WERI-Rb-1 (cell line): ENCODE results near the gene DIAPH3.

Experiments
- DNase-seq: peaks from one replicate; pipeline ENCODE4 v3.0.0-alpha.2; 2020
- H3K27ac ChIP-seq: fragments of 250-450 bp; sonication (Bioruptor Pico); 2 replicates; pipeline ENCODE4 v1.5.1; 2020; ENCODE audit warnings: mild to moderate bottlenecking, moderate library complexity
- H3K27me3 ChIP-seq: fragments of 250-450 bp; sonication (Bioruptor Pico); 2 replicates; pipeline ENCODE4 v1.5.1; 2021; ENCODE audit warnings: mild to moderate bottlenecking, low read depth, moderate library complexity; ENCODE audit not compliant: insufficient read depth, severe bottlenecking
- H3K36me3 ChIP-seq: fragments of 250-450 bp; sonication (Bioruptor Pico); 2 replicates; pipeline ENCODE4 v1.5.1; 2020; ENCODE audit warnings: mild to moderate bottlenecking, moderate library complexity
- H3K4me3 ChIP-seq: 2 replicates; pipeline ENCODE4 v1.5.1; 2011; ENCODE audit warnings: low read depth, mild to moderate bottlenecking, control low read depth, low read length
- H3K9me3 ChIP-seq: fragments of 250-450 bp; sonication (Bioruptor Pico); 2 replicates; pipeline ENCODE4 v1.5.1; 2021; ENCODE audit warnings: mild to moderate bottlenecking, moderate library complexity; ENCODE audit not compliant: severe bottlenecking
- CTCF ChIP-seq: IDR thresholded peaks from 2 replicates; pipeline ENCODE4 v1.5.1; 2011; ENCODE audit warnings: low read depth, mild to moderate bottlenecking, control low read depth, inconsistent platforms, low read length

Gene DIAPH3

GRCh38 chr13:59721926-59722910, 441.5 kb downstream of the DIAPH3 start:
- Histone ChIP-seq H3K27me3 (no peaks in the 10 kb centered on the region), H3K4me3 (no peak overlapping the region), H3K9me3 (no peaks in the 10 kb centered on the region), H3K36me3 (no peaks in the 10 kb centered on the region), H3K27ac (no peak overlapping the region)
- DNase-seq, result no peak
- TF ChIP-seq CTCF, result no peak

GRCh38 chr13:59715611-59716010, 448.1 kb downstream of the DIAPH3 start:
- DNase-seq, result no peak
- Histone ChIP-seq H3K27me3 (no peaks in the 10 kb centered on the region), H3K27ac (no peak overlapping the region), H3K9me3 (no peaks in the 10 kb centered on the region), H3K36me3 (no peaks in the 10 kb centered on the region), H3K4me3 (no peak overlapping the region)
- no peak for TF ChIP-seq CTCF

DNA sequence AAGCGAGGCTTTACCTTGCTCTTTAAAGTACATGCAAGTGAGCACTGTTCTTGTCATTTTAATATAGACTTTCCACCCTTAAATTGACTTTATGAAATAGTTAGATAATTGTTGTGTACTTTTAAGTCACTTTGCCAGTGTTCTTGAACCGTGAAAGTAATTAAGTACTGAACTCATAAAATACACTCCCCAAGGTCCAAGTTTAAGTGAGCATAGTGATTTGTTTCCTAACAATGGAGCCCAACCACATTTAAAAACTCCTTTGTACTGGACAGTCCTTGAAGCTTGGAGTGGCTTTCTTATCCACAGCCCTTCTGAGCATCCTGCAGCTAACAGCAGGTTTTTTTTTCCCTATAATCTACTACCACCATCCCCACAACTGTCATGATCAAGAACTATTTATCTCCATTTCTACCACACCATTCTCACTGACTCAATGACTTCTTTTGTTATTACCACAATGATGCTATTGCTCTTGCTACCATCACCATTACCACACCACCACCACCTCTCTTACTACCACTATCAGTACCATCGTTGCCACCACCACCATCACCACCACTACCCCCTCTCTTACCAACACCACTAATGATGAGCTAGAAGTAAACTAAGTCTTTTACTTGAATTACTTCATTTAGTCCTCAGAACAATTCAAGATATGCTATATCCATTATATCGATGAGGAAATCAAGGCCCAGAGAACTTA, 452.6 kb downstream of the DIAPH3 start:
- Histone ChIP-seq H3K36me3 (no peaks in the 10 kb centered on the region), H3K27me3 (no peaks in the 10 kb centered on the region), H3K9me3 (no peaks in the 10 kb centered on the region), H3K4me3 (no peak overlapping the region), H3K27ac (no peak overlapping the region)
- no peak for DNase-seq
- TF ChIP-seq CTCF, result no peak

DNA sequence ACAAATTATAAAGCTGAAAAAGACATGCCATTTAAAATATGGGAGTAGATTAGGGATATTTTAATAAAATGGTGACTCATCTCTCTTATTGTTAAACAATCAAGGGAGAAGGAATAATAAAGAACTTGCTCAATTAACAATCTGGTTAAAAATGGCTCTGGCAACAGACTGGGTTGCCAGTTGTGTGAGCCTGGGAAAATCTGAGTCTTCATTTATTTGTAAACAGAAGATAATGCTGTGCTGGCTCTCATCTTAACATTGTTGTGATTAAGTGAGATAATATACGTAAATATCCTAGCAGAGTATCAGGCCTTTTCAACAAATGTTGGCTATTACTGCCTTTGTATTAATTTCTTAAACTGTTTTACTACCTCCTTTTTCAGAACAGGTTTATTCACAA, 453.3 kb downstream of the DIAPH3 start:
- Histone ChIP-seq H3K36me3 (no peaks in the 10 kb centered on the region), H3K9me3 (no peaks in the 10 kb centered on the region), H3K27me3 (no peaks in the 10 kb centered on the region), H3K27ac (no peak overlapping the region), H3K4me3 (no peak overlapping the region)
- no peak for DNase-seq
- TF ChIP-seq CTCF, result no peak

GRCh38 chr13:59706101-59706976, 457.4 kb downstream of the DIAPH3 start:
- Histone ChIP-seq H3K9me3 (no peaks in the 10 kb centered on the region), H3K4me3 (no peak overlapping the region)

More at GRCh38 chr13:59706101-59706976, 457.4 kb downstream of the DIAPH3 start:
- H3K36me3 ChIP-seq, result no peaks in the 10 kb centered on the region
- no peak for TF ChIP-seq CTCF
- no peak for DNase-seq
- H3K27me3 ChIP-seq, result no peaks in the 10 kb centered on the region
- no peak overlapping the region for H3K27ac ChIP-seq
